Uterus (tissue), 4 donors: ENCODE measurements around the gene TRIOBP. TPM values are rescaled to one million over a fixed set of nuclear protein-coding genes. Genes with fewer than 3 reads are reported as not detected.
"Not testable (repeated sequence)": the region's sequence is repeated elsewhere in the genome, so short reads cannot be mapped to it uniquely, and the experiment has no call there.

Source experiments
- DNase-seq, 2 donors: peaks; one replicate each; pipeline ENCODE4 v3.0.0-alpha.2; 2019 to 2020
- H3K27ac ChIP-seq, 2 donors: fragments of 200-600 bp; sonication (generic); 1 replicate in 1 of 2; 2 replicates in 1 of 2; pipeline ENCODE4 v1.5.1; 2016 to 2018
- H3K27me3 ChIP-seq, 2 donors: fragments of 200-600 bp; sonication (generic); one replicate each; pipeline ENCODE4 v1.5.1; 2018 to 2019; ENCODE audit warnings: control low read depth in 1 of 2
- H3K36me3 ChIP-seq, 2 donors: fragments of 200-600 bp; sonication (generic); one replicate each; pipeline ENCODE4 v1.5.1; 2019; ENCODE audit warnings: control low read depth in 1 of 2
- H3K4me1 ChIP-seq, 2 donors: fragments of 200-600 bp; sonication (generic); one replicate each; pipeline ENCODE4 v1.5.1; 2018 to 2019; ENCODE audit warnings: control low read depth in 1 of 2
- H3K4me3 ChIP-seq, 2 donors: fragments of 200-600 bp; sonication (generic); 1 replicate in 1 of 2; 2 replicates in 1 of 2; pipeline ENCODE4 v1.5.1; 2018 to 2019; ENCODE audit warnings: mild to moderate bottlenecking in 1 of 2
- H3K9me3 ChIP-seq, 2 donors: fragments of 200-600 bp; sonication (generic); one replicate each; pipeline ENCODE4 v1.5.1; 2019; ENCODE audit warnings: control low read depth in 1 of 2
- CTCF ChIP-seq, 4 experiments: fragments of 200-600 bp in 2 of 4; fragments of 450-650 bp in 2 of 4; sonication (generic) in 2 of 4; IDR thresholded peaks; one replicate each; pipeline ENCODE4 v1.5.1; 2016 to 2019; ENCODE audit warnings: antibody characterized with exemption in 4 of 4, mild to moderate bottlenecking in 2 of 4, moderate library complexity in 1 of 4
- POLR2A ChIP-seq, 2 donors: fragments of 450-650 bp; IDR thresholded peaks; one replicate each; pipeline ENCODE4 v1.6.1; 2016; ENCODE audit warnings: antibody characterized with exemption in 2 of 2, mild to moderate bottlenecking in 1 of 2, moderate library complexity in 1 of 2
- intact Hi-C: fragments of 100-400 bp; cut with DNase I; formaldehyde crosslinking; loops from one replicate; pipeline ENCODE4 v1.15.1; 2023; ENCODE audit warnings: low total_unique reads
- total RNA-seq, 4 donors: library from RNA; depleted of rRNA in 3 of 4; stranded (reverse); fragments of >200 nt in 3 of 4; gene quantifications; one replicate each; pipeline versions ENCODE4 v1.1.0 to v1.2.4, GENCODE V29; 2014 to 2023
- donor health status: DM: yes; HTN: yes; CAD: no.

TRIOBP gene
- total RNA-seq, 4 donors from 2014 or later = 56.2 to 177 (median 127) TPM

- H3K27ac ChIP-seq = no peak overlapping the region
- no peak overlapping the region for H3K4me3 ChIP-seq
- H3K27me3 ChIP-seq = no peaks in the 10 kb centered on the region
- peaks cover 0 to 3% of the 10 kb centered on the region in 2 donors for H3K4me1 ChIP-seq
- intact Hi-C loops = no loop called here
- H3K36me3 ChIP-seq = no peaks in the 10 kb centered on the region
- no peak for DNase-seq
- TF ChIP-seq CTCF (IDR thresholded peaks at IDR 0.05) = no peak
- TF ChIP-seq POLR2A (IDR thresholded peaks at IDR 0.05) = no peak
- H3K9me3 ChIP-seq = no peaks in the 10 kb centered on the region
These were observed 4.1 kb upstream of the TRIOBP start for GRCh38 chr22:37692627-37693285.

DNA sequence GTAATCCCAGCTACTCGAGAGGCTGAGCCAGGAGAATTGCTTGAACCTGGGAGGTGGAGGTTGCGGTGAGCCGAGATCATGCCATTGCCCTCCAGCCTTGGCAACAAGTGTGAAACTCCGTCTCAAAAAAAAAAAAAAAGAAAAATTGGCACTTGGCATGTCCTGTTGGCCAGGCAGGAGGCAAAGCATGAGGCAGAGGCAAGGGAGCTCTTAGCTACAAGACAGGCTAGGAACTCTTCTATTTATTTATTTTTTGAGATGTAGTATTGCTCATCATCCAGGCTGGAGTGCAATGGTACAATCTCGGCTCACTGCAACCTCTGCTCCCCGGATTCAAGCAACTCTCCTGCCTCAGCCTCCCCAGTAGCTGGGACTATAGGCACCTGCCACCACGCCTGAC is 2.7 kb upstream of the TRIOBP start:
- H3K4me3 ChIP-seq, H3K27ac ChIP-seq, H3K27me3 ChIP-seq, DNase-seq, H3K9me3 ChIP-seq, H3K36me3 ChIP-seq, intact Hi-C loops, H3K4me1 ChIP-seq: not testable (repeated sequence)

DNA sequence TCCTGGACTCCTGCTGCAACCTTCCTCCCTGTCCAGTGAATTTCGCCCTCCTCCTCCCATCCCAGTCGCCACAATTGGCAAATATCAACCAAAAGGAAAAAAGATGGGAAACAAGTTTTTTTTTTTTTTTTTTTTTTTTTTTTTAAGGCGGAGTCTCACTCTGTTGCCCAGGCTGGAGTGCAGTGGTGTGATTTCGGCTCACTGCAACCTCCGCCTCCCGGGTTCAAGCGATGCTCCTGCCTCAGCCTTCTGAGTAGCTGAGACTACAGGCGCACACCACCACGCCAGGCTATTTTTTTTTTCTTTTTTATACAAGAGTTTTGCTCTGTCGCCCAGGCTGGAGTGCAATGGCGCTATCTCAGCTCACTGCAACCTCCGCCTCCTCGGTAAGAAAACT is 590 bp upstream of the TRIOBP start:
- H3K9me3 ChIP-seq, intact Hi-C loops, DNase-seq, H3K27me3 ChIP-seq, H3K36me3 ChIP-seq, H3K4me1 ChIP-seq, H3K4me3 ChIP-seq: not testable (repeated sequence)
- peak overlapping the region in 1 of 2 donors; percentile 61 for H3K27ac ChIP-seq

GRCh38 chr22:37697538-37697835 is 639 bp downstream of the TRIOBP start:
- Histone ChIP-seq H3K4me3 (no peak overlapping the region), H3K36me3 (no peaks in the 10 kb centered on the region), H3K9me3 (no peaks in the 10 kb centered on the region), H3K4me1 (peaks cover 0 to 3% of the 10 kb centered on the region in 2 donors), H3K27me3 (no peaks in the 10 kb centered on the region), H3K27ac (peak overlapping the region in 1 of 2 donors; percentile 61)
- TF ChIP-seq CTCF (IDR thresholded peaks at IDR 0.05) (no peak), POLR2A (IDR thresholded peaks at IDR 0.05) (no peak)
- intact Hi-C loops = no loop called here
- DNase-seq = no peak

DNA sequence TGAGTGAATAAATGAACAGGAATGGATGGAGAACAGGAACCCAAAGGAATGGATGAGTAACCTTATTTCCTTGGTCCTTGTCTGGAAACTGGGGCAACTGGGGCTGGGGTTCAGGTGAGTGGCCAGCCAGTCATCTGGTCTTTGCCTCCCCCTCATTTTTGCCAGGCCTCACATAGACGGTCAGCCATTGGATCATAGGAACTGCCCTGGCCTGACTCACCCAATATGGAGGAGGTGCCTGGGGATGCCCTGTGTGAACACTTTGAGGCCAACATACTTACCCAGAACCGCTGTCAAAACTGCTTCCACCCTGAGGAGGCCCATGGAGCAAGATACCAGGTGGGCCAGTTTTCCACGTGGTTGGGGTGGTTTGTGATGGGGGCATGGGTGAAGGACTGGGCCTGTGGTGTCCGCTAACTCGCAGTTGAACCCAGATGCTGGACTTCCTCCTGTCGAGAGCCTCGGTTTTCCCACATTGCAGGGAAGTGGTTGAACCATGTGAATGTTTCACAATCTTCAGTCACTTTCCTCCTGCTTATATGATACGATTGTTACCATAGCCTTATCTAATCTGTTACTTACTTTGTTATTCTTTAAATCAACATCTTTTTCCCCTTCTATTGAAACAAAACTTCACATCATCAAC is 4.4 kb downstream of the TRIOBP start:
- H3K27me3 ChIP-seq = no peaks in the 10 kb centered on the region
- DNase-seq = no peak
- H3K4me3 ChIP-seq = no peak overlapping the region
- H3K27ac ChIP-seq = no peak overlapping the region
- H3K36me3 ChIP-seq = no peaks in the 10 kb centered on the region
- H3K4me1 ChIP-seq = peaks cover 0 to 3% of the 10 kb centered on the region in 2 donors
- intact Hi-C loops = no loop called here
- no peaks in the 10 kb centered on the region for H3K9me3 ChIP-seq
- TF ChIP-seq CTCF (IDR thresholded peaks at IDR 0.05) = no peak
- no peak for TF ChIP-seq POLR2A (IDR thresholded peaks at IDR 0.05)

GRCh38 chr22:37703906-37704305 is 7.1 kb downstream of the TRIOBP start:
- no peak for DNase-seq
- Histone ChIP-seq H3K9me3 (no peaks in the 10 kb centered on the region), H3K36me3 (no peaks in the 10 kb centered on the region), H3K27me3 (no peaks in the 10 kb centered on the region), H3K27ac (no peak overlapping the region), H3K4me1 (no peaks in the 10 kb centered on the region), H3K4me3 (no peak overlapping the region)
- no peak for TF ChIP-seq POLR2A (IDR thresholded peaks at IDR 0.05)
- TF ChIP-seq CTCF (IDR thresholded peaks at IDR 0.05) = no peak
- intact Hi-C loops = no loop called here
